Posterior cingulate gyrus (tissue), 11 donors: ENCODE measurements around the gene FNBP1L.
A peak's percentile ranks its signal among the peaks of the same experiment; 100 is the strongest.

Experiments
- DNase-seq, 10 donors: peaks; one replicate each; pipeline versions ENCODE4 v3.0.0 to v3.0.0-alpha.2; 2020 to 2021; ENCODE audit warnings: mixed read lengths in 3 of 10
- intact Hi-C: fragments of 100-400 bp; cut with DNase I; formaldehyde crosslinking; loops from one replicate; pipeline ENCODE4 v1.15.1; 2023

Gene FNBP1L

DNA sequence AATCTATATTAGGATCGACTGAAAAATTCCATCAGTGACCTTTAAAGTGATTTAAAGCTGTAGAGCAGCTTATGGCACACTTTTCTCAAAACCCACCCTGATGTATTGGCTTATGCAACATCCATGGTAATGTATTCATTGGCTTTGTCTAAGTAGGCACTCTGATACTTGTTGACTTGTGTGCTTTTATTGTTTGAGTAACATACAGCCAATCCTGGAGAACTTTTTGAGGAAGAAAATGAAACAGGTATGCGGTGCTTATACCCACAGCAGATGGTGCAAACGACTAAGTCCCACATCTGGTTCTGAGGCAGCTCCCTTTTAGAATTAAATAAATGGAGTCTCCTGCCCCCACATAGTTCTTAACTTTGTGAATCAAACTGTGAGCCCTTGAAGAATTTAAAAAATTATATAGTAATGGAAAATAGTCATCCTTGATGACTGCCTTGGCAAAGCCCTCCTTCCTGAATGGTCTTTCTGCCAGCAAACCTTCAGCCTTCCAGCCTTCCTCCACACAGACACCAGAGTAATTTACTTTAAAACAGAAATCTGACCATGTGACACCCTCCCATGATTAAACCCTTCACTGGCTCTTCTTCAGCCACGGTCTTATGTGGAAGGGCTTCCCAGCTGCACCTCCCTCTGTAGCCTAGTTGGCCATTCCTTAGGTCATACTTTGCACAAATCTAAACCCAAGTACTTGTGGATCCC lies 117.7 kb downstream of the FNBP1L start:
- intact Hi-C loops: no loop called here
- no peak for DNase-seq

DNA sequence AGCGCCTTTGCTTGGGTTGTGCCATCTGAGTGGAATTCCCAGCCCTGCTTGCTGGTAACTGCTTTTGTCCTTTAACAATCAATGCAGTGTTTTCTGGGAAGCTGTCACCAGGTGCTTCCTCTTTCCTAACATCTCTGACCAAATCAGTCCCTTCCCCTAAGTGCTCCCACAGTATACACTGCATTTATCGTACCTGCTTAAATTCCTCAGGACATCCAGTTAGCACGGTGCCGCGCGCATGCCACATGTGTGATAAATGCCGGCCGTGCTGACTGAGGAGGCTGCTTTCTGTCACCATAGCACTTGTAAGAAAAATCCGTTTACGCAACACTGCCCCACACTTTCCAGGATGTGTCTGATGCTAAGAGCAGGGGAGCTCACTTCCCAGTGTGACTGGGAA lies 118.3 kb downstream of the FNBP1L start:
- peak in 1 of 10 donors; percentile 82 for DNase-seq
- intact Hi-C loops: no loop called here

DNA sequence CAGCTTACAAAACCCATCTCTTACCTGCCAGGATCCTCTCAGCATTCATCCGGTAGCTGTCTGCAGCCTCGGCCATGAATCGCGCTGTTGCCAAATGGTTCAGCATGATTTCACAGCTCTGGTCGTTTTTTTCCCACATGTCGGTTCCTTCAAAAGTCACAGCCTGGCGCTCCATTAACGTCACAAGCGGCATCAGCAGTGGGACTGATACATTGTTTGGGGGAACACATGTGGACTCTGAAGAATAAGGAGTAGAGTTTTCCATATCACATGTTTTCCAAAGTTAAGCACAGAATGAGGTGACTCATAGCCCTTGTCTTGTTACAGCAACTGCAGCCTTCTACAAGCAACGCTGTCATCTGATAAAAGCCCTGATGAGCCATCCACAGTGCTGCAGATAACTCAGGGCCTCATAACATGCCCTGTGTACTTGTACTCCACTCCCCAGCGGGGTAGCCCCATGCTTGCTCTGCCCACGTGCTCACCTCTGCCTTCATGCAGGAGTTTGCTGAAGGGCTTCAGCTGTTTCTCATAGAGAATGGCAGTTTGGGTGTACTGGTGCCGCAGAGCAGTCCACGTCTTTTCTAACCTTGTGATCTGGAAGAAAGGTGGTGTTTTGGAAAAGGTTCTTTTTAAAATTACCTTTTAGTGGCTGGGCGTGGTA lies 119.5 kb downstream of the FNBP1L start:
- intact Hi-C loops: no loop called here
- peak in 2 of 10 donors; percentile 70 to 73 for DNase-seq

DNA sequence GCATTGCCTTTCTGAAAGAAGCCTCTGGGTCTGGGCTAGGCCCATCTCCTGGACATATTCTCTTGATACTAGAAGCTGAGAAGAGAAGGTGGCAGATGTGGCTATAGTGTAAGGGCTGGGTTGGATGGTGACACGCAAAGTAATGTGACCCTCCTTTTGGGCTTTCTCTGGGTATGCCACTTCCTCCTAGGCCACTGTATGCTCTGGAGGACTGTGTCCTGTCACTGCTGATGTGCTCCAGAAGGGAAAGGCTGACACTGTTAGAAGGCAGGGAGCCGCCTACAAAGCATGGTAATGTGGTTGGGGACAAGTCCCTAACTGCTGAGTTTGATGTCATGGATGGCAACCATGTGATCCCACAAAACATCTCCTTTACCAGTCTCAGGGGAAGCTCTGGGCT lies 121.6 kb downstream of the FNBP1L start:
- intact Hi-C loops: no loop called here
- DNase-seq: no peak

DNA sequence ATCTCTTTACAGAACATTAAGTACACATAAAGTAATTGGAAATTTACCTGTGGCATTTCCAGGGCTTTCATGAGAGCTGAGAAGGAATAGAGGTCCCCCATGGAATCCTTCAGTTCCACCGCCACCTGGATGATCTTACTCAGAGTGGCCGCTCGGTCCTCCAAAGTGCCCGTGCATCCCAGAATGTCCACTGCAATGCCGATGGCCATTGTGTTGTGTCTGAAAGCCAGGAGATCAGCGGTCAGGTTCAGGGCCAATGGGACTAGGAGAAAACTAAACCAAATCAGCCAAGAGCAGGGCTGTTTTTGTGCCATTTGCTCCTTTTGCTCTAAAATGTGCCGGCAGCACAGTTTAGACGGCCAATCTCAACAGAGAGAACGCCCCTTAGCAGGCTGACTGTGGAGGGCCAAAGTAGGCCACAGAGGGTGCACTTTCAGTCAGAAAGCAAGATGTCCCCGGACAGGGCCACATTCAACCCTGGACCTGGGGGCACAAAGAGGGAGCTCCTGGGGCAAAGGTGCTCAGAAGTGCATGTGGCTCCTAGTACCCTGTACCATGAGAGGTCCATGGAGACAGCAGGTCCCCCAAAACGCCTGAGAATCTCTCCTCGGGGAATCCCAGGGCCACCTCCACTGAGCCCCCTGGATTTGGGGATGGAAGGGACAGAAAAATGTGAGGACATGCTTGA lies 123.8 kb downstream of the FNBP1L start:
- intact Hi-C loops: no loop called here
- DNase-seq: no peak

DNA sequence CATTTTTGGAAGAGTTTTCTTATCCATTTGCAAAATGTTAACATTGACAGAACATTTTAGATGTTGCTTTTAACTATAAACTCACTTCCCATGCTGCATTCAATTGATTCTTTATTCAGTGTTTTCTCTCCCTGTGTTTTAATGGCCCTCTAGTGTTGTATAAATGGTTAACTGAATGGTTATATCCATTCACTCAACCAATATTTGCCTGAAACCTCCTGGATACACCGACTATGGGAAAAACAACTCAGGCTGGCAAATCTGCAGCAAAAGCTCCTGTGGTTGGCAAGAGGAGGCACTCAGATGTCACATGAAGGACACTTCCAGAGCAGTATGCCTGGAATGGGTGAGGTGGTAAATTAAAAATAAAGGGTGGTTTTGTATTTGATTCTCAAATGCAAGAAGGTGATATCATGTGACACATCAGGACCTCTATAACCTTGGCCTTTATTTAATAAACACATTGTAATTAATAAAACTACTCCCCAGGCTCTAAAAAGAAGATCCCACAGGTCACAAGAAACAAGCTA lies 126.1 kb downstream of the FNBP1L start:
- no peak for DNase-seq
- intact Hi-C loops: no loop called here

DNA sequence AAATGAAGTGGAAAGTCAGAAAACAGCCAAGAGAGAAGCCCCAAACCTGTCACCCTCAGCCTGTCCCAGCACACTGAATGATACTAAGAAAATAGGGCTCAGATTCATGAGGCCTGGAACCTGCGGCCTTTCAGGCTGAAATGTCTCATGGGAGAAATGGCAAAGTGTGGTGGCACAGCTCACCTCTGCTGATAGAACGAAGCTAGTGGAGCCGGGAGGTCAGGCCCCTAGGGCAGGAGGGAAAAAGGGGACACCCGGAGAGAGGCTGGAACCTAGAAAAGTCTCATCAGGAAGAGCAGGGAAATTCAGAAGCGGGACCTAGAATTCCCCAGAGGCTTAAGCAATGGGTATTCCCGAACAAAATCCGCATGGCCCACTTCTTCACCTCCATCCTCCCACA lies 126.6 kb downstream of the FNBP1L start:
- intact Hi-C loops: no loop called here
- DNase-seq: no peak

DNA sequence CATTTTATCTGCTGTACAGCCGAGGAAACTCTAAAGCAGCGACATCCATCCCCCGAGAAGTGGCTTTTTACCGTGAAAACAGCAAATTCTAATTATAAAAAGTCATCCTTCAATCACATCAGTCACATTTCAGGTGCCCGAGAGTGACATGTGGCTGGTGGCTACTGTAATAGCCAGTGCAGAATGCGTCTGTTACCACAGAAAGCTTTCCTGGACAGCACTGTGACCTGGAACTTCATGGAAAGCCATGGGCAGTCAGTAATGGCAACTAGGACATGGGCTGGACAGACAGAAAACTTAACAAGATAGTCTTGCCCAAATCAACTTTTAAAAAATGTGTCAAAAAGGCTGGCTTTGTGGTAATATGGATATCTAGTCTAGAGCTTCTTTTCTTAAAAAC lies 127.1 kb downstream of the FNBP1L start:
- intact Hi-C loops: no loop called here

DNA sequence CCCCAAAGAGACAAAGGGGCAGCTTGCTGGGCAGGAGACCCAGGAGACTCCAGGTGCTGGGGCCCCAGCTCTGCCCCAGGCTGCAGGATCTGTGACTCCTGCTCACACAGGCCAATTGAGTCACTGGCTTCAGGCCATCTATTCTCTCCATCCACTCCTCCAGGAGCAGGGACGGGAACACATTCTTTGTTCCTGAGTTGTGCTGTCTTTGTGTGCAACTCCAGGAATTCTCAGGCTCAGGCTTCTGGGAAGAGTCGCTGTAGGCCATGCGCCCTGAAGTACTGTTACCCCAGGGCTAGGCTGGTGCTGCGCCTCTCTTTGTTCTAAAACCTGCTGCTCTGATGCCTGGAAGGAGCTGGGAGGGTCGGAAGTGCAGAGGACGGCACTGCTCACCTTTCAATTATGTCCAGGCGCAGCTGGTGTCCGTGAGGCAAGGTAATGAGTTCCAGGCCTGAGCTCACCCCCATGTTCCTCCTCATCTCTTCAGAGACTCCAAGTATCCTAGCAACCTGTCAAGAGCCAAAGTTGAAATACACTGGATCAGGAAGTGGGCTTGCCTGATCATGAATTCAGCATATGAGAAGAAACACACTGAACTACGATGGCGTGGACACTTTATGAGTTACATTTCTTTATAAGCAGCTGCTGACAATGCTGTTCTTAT lies 127.8 kb downstream of the FNBP1L start:
- no peak for DNase-seq
- intact Hi-C loops: no loop called here

More for the DNA sequence above, 127.1 kb downstream of the FNBP1L start:
- no peak for DNase-seq

DNA sequence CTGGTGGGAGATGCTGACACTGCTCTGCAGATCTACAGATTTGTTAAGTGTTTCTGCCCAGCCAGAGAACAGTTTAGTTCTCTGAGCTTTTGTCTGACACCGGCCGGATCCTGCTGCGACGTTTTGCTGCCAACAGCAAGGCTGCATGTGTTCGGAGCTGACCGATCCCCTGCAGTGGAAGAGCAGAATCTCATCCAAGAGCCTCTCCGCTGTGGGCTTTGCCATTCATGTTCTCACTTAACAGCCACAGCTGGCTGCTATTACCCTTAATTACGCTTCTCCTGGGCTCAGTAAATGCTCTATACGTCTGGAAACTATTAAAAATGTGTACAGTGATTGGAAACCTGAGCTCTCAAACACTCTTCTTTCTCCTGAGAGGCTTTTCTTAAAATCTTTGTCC lies 128.4 kb downstream of the FNBP1L start:
- DNase-seq: peak in 8 of 10 donors; percentile 26 to 90 (median 54)
- intact Hi-C loops: no loop called here

DNA sequence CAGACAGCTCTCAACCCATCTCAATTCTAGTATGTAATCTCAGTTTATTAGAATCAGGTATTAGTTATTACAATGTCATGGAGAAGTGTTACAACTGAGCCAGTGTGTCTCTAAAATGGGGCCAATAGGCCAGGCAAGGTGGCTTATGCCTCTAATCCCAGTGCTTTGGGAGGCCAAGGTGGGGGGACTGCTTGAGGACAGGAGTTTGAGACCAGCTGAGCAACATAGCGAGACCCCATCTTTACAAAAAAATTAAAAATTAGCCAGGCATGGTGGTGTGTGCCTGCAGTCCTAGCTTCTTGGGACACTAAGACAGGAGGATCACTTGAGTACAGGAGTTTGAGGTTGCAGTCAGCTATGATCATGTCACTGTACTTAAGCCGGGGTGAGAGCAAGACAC lies 128.8 kb downstream of the FNBP1L start:
- no peak for DNase-seq
- intact Hi-C loops: no loop called here

DNA sequence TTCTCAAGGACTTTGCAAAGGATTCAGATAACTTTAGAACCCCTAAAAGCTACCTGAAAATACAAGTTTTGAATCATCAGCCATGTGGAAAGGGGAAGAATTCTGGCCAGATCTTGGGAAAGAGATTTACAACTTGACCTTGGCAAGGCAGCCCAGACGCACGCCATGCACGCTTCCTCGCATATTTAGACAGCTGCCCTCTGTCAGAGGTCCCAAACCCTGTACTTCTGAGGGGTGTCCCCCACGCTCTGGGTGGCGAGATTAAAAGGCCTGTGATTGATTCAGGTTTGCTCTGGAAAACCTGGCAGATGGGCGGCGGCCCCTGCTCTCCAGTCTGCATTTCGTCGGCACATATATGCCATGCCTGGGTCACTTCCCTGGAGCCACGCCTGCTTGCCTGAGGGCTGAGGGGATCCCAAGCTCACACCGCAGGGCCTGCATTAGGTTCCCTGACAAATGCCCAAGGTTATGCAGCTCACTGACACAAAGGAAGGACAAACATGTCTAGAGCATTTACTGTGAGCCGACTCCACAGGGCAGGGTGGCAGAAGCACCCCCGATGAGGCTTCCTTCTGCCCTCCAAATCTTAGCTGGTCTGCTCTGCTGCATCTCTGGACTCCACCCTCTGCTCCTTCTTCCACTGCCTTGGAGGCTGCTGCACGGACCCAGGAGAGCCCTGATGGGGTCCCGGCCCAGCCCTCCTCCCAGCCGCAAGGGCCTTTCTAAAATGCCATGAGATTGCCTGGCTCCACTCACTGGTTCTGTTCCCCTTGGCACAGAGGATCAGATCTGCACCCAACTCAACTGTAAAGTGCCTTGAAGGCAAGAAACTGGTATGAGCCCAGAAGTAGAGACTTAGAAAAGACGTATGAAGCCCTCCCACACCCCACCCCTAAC lies 129.9 kb downstream of the FNBP1L start:
- intact Hi-C loops: no loop called here
- DNase-seq: no peak

DNA sequence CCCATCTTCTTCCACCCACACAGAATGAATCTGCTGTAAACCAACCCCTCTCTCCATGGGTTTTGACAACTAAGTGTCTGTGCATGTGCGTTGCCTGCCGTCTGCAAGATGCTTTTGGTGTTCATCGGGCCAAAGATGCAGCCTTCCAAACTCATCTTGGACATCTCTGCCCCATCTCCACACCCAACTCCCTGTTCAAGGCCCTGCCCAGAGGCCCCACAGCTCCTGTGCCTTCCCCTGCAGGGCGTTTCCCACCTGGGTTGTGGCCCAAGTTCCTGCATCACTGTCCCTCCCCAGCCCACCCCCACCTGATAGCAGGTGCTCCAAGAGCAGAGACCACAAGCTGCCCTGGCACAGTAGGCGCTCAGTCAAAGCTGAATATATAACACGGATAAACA lies 130.5 kb downstream of the FNBP1L start:
- intact Hi-C loops: no loop called here
- no peak for DNase-seq

DNA sequence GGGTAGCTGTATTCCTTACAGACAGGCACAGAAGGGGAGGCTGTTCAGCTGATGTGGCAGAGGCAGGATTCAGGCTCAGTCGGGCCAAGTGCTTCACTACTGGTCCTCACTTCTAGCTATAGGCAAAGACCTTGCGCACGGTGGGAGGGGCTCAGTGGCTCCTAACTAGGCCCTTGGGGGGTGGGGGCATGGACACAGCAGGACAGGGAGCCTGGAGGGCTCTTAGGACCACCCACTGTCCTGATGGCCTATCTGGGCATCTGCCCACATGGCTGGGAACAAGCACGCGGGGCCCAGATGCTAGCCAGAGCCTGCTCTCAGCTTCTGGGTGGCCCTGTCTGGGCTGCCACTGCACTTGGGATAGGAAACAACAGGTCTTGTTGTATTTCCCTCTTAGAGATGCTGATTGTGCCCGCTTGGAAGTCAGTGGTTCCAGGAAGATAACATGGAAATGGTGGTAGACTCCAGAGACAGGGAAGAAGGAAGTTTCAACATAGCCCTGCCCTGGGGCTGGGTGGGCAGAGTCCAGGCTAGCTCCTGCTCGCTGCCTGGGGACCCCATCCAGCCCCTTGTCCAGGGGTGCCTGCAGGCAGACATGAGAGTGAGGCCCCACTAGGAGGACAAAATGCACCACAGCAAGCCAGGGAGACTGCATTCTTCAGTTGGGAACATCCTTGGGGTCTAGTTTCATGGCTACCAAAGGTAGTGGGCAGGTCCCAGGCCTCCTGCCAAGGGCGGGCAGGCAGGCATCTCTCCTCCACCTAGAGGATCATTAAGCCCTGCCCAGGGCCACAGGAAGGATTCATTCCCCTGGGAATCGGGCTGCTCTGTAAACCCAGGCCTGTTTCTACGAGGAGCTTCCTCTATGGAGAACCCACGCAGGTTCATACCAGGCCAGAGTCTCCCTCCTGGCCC lies 131.2 kb downstream of the FNBP1L start:
- no peak for DNase-seq
- intact Hi-C loops: no loop called here

DNA sequence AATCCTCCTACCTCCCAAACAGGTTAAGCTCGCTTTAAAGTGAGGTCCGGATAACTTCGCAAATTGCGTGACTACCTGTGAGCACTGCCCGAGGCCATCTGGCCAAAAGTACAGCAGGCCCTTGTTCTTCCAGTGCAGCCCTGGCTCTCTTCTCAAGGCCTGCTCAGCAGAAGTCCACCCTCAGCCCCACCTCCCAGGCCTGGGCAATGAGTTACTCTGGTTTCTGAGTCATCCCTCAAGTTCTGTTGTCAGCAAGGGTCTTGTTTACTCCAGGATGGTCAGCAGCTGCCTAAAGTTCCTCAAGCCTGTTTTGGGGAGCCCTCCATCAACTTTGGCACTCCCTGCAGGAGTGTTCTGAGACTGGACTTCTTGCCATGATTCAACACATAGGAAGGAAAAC lies 132.0 kb downstream of the FNBP1L start:
- intact Hi-C loops: no loop called here
- peak in 1 of 10 donors; percentile 33 for DNase-seq

DNA sequence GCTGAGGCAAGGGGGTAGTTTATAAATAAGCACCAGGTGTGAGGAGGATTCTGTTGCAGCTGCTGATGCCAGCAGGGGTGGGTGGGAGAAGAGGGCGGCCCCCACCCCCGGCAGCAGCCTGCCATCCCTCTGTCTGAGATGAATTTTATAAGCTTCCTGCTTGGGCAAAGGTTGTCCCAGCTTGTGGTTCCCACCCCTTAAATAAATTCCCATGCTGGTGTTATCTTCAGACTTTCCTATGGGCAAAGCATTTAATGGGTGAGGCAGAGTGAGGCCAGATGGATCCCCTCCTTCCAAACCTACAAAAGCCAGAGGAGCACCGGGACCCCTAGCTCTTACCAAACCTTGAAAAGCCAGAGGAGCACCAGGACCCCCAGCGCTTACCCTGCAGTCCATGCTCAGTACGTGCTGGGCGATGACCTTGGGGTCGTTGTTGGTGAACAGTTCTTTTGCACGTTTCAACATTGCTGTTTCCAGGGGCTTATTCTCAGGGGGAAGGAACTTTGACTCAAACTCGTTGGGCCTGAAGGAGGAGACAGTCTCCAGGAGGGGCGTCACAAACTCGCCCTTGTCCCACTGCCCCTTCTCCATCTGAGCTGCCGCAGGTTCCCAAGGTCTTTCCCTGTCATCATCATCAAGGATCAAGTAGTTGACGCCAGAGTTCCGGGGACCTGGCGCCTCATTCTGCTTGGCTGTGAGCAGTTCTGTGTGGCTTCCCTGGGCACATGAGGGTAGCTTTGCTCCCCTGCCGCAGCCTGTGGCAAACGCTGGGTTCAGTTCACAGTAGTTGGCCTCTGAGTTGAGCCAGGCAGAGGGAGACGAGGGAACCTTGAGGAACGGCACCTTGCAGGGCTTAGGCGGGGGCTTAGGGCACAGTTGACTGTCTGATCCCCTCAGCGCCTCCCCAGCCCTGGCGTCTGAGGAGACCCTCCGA lies 134.3 kb downstream of the FNBP1L start:
- no peak for DNase-seq
- intact Hi-C loops: no loop called here

DNA sequence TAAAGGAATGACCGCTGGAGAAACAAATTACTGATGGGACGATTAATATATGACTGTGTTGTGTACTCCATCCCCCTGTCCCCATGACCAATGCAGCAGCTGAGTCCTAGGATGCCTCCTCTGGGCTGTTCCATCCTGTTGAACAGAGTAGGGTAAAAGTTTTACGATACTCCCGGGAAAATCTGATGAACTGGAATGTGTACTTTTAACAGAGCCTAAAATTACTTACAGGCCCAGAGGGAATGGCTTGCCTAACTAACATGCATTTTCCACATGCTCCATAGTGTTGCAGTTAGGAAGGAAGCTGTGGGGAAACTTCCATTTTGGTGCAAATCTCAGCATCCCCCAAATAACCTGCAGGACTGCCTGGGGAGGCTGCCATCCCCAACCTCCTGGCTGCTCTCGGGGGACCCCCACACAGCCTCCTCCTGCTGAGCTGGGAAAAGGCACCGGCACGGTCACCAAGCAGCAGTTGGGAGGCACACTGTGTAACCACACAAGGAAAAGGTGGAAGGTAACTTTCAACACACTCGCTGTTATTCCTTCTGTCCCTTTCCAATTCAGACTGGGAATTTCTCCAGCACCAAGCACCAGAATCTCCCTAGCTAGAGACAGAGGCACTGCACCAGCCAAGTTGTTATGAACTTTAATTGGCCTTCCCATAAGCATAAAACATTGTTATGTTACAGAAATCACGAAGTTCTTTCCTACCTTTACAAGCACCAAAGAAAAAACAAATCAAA lies 136.5 kb downstream of the FNBP1L start:
- no peak for DNase-seq
- intact Hi-C loops: no loop called here
